HG03039 (cell line): ENCODE results near the gene IFITM1.
"Not testable (repeated sequence)": the region's sequence is repeated elsewhere in the genome, so short reads cannot be mapped to it uniquely, and the experiment has no call there.

ENCODE experiments used
- ATAC-seq: cut with Tn5 transposase; IDR thresholded peaks from one replicate; pipeline ENCODE4 v1.9.1; 2021; ENCODE audit warnings: mild to moderate bottlenecking, moderate library complexity; ENCODE audit not compliant: unreplicated experiment

Gene IFITM1

DNA sequence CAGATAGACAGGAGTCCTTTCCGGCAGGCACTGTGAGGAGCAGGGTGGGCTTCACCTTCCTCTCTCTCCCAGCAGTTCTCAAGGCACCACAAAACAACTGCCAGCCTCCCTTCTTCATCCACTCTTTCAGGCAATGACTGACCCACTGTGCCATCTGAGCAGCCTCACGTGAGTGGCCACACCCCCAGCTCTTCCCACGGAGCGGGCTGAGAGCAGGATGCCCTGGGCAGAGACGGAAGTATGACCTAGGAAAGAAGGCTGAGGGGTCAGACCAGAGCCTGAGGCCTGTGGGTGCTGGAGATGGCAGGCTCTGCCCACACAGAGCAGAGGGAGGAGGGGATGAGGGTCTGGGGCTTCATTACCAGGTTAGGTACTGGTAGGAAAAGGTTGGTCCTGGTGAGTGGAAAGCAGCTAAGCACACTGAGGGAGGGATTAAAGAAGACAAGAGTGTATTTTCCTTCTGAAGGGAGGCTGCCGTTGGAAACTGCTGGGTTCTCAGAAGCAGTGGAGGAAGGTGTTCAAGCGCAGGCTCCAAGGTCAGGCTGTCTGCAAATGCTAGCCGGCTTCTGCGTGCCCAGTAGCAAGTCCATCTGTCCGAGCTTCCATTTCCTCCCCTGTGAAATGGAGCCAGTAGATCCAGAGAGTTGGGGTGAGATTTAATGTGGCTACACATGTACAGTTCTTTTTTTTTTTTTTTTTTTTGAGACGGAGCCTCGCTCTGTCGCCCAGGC, 31.0 kb upstream of the IFITM1 start:
- ATAC-seq, result no peak

- no peak for ATAC-seq
Measured at GRCh38 chr11:283405-284104, 30.3 kb upstream of the IFITM1 start.

DNA sequence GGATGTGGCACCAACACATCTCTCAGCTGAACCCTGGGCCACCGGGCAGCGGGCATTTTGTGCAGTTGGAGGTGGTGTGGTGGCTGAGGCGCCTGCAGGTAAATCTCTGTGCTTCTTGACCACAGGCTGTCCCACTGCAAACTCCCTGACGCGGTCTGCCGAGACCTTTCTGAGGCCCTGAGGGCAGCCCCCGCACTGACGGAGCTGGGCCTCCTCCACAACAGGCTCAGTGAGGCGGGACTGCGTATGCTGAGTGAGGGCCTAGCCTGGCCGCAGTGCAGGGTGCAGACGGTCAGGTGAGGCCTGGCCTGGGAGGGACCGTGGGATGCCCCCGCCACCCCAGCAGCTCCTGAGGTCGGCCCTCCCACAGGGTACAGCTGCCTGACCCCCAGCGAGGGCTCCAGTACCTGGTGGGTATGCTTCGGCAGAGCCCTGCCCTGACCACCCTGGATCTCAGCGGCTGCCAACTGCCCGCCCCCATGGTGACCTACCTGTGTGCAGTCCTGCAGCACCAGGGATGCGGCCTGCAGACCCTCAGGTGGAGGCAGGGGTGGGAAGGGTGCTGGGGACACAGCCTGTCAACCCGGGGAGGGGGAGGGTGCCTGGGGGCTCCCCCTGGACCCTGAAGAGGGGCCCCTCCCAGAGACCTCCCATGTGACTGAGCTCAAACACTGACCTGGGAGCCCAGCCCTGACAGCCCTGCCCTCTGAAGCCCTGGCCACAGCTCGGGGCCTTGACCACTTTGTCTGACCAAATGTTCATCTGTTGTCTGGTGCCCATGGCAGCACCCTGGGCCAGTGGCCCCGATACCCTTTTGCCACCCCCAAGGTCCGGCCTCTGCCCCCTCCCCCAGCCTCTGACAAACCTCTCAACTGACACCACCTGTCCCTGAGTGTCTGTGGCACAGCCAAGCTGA, 29.5 kb upstream of the IFITM1 start:
- ATAC-seq, result no peak

DNA sequence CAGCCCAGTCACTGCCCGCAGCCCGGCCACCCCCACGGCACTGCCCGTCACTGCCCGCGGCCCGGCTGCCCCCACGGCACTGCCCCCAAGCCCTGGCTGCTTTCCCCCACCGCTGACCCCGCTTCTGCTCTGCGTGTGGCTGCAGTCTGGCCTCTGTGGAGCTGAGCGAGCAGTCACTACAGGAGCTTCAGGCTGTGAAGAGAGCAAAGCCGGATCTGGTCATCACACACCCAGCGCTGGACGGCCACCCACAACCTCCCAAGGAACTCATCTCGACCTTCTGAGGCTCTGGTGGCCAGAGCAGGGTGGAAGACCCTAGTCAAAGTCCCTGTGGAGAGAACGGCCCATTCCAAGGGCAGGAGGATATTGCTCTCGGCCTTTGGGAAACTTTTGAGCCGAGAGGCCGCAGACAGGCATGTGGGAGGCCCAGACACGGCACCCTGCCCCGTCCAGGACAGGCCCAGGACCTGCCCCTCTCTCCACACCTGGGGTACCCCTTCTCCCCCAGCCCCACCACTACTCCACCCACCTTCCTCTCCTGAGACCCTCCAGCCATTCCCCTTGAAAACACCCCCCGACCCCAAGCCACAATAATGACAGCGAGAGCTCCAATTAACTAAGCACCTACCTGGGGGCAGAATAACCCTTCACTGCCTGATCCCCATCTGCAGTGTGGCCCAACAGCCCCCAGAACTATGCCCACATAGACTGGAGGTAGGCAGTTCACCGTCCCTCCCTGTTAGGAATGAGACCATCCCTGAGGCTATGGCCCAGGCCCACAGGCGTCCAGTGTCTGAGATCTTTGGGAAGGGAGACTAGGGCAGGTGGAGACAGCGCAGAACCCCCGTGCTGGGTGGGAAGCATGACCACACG, 28.6 kb upstream of the IFITM1 start:
- ATAC-seq, result no peak

- no peak for ATAC-seq
Measured at GRCh38 chr11:285894-286220, 28.0 kb upstream of the IFITM1 start.

- ATAC-seq, result not testable (repeated sequence)
Measured at GRCh38 chr11:286977-287820, 26.6 kb upstream of the IFITM1 start.

DNA sequence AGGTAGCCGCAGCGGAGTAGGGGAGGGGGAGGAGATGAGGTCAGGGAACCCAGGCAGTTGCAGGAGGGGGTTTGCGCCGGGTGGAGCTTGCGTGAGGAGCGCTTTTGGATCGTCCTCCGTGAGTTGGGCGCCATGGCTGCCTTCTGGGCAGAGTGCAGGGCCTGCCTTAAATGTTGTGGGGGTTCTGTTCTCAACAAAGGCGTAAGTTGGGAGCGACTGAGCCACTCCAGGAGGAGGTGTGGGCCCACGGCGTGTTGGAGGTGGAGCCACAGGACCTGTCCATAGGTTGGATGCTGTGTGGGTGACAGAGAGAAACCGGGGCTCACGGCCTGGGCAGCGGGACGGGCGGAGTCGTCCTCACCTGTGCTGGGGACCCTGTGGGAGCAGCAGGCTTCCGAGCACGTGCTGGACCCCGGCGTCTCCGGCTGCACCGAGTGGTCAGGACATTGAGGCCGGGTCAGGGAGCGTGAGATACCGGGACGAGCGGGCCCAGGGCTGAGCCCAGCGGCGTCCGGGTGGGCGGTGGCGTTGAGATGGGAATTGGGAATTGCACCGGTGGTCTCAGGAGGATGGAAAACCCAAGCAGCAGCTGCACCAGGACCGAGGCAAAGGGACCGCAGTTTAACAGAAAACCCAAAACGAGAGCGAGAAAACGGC, 25.9 kb upstream of the IFITM1 start:
- ATAC-seq, result no peak

GRCh38 chr11:288478-289397, 25.1 kb upstream of the IFITM1 start, which contains the start of gene PGGHG:
Gene PGGHG, plus strand, starts transcription at chr11:289126. Its CDS starts 691 bp downstream, at chr11:289817.
- ATAC-seq, result peak; percentile 56

DNA sequence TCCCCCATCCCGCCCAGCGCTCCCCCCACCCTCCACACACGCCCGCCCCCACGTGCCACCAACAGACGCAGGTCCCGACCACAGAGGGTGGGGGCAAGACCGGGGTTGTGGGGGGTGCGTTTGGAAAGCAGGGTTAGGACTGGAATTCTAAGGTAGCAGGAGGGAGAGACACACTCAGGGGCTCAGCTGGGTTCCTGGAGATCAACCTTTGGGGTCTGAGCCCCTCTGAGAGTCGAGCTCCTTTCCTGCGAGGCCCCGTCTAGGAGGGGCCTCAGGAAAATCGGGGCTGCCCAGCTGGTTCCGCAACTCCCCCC, 24.5 kb upstream of the IFITM1 start:
- ATAC-seq, result no peak

DNA sequence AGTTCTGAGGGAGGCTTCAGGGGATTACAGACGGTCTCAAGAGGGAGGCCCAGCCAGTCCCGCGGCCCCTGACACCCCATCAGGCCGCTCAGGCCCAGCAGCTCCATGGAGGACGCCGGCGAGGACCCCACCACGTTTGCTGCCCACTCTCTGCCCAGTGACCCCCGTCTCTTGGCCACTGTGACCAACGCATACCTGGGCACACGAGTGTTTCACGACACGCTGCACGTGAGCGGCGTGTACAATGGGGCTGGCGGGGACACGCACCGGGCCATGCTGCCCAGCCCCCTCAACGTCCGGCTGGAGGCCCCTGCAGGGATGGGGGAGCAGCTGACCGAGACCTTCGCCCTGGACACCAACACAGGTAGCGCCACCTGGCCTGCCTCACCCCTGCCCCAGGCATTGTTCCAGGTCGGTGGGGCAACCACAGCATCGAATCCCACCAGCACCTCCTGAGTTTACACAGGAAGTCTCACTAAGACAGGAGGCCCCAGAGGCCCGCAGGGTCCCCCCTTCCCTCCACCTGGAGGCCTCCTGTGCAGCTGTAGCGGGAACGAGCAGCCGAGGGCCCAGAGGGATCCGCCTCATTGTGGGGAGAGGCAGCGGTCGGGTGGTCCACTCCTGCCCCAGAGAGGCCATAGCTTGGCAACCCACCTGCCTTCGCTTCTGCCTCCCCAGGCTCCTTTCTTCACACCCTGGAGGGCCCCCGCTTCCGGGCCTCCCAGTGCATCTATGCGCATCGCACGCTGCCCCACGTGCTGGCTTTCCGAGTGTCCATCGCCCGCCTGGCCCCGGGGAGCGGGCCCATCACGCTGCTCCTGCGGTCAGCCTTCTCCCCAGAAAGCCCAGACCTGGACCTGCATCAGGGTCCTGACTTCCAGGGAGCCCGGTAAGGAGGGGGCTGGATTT, 23.9 kb upstream of the IFITM1 start:
- no peak for ATAC-seq

GRCh38 chr11:290621-291231, 23.1 kb upstream of the IFITM1 start:
- ATAC-seq, result no peak

GRCh38 chr11:291281-292210, 22.3 kb upstream of the IFITM1 start:
- ATAC-seq, result no peak

DNA sequence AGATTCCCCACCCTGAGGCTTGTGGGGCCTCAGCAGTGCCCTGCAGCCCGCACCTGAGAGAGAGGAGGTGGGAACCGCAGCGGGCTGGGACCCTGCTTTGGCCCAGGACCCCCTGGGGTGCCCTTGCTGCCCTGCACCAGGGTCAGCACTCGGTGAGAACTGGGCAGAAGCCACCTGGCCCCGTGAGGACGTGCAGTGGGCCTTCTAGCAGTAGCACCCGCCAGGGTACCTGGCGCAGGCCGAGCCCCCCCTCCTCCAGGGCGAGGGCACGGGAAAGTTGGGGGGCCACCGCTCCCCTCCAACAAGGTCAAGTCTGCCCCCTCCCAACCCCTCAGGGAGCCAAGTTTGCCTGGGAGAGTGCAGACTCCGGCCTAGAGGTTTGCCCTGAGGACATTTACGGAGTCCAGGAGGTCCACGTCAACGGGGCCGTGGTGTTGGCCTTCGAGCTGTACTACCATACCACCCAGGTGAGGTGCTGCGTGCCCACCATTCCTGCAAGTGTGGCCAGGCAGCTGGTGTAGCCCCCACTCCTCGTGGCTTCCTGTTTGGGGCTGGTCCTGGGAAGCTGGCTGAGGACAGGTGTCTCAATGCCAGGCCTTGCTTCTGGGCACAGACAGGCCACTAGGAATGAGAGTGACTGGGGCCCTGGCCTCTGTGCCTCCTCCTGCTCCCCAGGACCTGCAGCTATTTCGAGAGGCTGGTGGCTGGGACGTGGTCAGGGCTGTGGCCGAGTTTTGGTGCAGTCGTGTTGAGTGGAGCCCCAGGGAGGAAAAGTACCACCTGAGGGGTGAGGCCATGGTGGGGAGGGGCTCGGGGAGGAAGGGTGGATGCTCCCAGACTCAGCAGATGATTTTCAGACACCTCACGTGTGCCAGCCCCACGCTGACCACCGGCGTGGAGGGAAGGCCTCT, 21.4 kb upstream of the IFITM1 start:
- no peak for ATAC-seq

DNA sequence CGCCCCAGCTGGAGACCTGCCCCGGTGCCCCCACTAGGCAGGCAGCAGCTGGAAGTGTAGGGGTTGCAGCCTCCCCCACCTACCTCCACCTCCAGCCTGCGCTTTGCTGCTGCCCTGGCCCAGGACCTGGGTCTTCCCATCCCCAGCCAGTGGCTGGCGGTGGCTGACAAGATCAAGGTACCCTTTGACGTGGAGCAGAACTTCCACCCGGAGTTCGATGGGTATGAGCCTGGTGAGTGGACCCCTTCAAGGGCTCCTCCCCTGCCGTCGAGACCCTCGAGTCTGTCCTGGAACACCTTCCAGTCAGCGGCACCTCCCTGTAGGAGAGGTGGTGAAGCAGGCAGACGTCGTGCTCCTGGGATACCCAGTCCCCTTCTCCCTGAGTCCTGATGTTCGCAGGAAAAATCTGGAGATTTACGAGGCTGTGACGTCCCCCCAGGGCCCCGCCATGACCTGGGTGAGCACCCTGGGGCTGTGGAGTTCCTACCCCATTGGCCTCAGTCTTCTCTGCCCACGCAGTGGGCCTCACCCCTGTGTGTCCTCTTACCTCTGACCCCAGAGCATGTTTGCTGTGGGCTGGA, 20.5 kb upstream of the IFITM1 start:
- ATAC-seq, result no peak
